ENCODE results near the gene FNBP1L. TPM values are rescaled to one million over a fixed set of nuclear protein-coding genes. Genes with fewer than 3 reads are reported as not detected.

FNBP1L gene
- total and polyA plus RNA-seq, 7 donors, result 5.3 to 21.4 (median 16.3) TPM

DNA sequence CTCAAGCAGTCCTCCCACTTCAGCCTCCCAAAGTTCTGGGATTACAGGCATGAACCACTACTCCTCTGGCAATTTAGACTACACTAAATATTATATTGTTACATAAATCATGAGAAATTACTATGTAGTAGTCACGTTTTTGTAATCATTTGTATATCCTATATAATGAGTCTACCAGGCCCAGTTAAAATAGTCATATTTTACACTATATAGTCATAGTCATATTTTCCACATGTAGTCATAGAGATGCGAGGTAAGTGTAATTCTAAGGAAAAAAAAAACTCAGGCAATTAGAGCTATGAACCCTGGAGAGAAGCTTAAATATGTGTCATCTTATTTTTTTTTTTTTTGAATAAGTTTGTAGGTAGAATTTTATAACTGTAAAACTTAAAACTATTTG lies 90.0 kb downstream of the FNBP1L start:
- no peaks in the 10 kb centered on the region for H3K4me1 ChIP-seq
- ATAC-seq (no peak), DNase-seq (no peak)
- no peaks in the 10 kb centered on the region for H3K27me3 ChIP-seq (ENCODE audit: insufficient read depth in 3 of 3, low read length in 2 of 3)
- intact Hi-C loops (cut with DNase I), result no loop called here
- WGBS, 3 donors, result 70 to 78% (median 74%) methylated on average over 2 of the region's 2 CpGs
- H3K9me3 ChIP-seq, result no peaks in the 10 kb centered on the region
- TF ChIP-seq, protein P1, sequence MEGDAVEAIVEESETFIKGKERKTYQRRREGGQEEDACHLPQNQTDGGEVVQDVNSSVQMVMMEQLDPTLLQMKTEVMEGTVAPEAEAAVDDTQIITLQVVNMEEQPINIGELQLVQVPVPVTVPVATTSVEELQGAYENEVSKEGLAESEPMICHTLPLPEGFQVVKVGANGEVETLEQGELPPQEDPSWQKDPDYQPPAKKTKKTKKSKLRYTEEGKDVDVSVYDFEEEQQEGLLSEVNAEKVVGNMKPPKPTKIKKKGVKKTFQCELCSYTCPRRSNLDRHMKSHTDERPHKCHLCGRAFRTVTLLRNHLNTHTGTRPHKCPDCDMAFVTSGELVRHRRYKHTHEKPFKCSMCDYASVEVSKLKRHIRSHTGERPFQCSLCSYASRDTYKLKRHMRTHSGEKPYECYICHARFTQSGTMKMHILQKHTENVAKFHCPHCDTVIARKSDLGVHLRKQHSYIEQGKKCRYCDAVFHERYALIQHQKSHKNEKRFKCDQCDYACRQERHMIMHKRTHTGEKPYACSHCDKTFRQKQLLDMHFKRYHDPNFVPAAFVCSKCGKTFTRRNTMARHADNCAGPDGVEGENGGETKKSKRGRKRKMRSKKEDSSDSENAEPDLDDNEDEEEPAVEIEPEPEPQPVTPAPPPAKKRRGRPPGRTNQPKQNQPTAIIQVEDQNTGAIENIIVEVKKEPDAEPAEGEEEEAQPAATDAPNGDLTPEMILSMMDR (IDR thresholded peaks at IDR 0.05), result no peak
- peaks cover 0 to 6% of the 10 kb centered on the region in 2 donors for H3K36me3 ChIP-seq (ENCODE audit: insufficient read depth in 1 of 2, low read depth in 1 of 2)
- H3K4me3 ChIP-seq, result no peak overlapping the region
- H3K27ac ChIP-seq, result no peak overlapping the region

DNA sequence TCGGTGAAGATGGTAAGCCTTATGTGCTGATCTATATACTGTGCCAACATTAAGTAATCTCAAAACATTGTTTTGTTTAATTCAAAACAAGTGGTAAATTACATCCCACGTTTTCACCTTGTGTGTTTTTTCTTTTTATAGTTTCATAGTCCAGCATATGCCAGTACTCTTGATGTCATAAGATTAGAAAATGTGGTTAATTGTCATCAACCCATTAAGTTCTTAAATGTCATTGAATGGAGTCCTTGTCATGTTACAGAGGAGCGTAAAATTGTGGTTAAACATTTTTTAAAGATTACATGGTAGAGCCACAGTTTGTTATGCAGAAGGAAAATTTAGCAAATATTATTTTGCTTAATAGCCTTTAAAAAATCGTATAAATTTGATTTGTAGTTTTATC lies 93.1 kb downstream of the FNBP1L start:
- Histone ChIP-seq H3K27me3 (ENCODE audit: insufficient read depth in 3 of 3, low read length in 2 of 3) (no peaks in the 10 kb centered on the region), H3K36me3 (ENCODE audit: insufficient read depth in 1 of 2, low read depth in 1 of 2) (no peaks in the 10 kb centered on the region), H3K4me1 (no peaks in the 10 kb centered on the region), H3K4me3 (no peak overlapping the region), H3K27ac (no peak overlapping the region), H3K9me3 (no peaks in the 10 kb centered on the region)
- ATAC-seq (no peak), DNase-seq (no peak)
- WGBS, 3 donors, result 63 to 73% (median 65%) methylated on average over 4 of the region's 4 CpGs
- TF ChIP-seq, protein P1 (IDR thresholded peaks at IDR 0.05), result no peak
- intact Hi-C loops (cut with DNase I), result no loop called here

DNA sequence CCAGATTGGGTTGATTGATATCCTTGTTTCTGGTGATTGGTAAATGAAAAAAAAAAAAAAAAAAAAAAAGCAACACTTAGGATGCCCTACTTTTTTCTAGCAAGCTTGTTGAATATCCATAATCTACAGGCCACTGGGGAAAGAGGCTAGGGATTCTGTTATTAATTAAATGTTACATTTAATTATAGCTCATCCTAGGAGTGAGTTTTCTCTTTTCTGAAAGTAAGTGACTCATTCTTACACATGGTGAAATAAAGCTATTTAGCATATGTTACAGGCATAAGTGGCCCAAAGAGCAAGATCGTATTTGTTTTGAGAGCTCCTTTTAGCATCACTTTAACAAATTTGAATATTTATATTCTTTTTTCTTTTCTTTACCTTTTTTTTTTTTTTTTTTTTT lies 94.5 kb downstream of the FNBP1L start:
- H3K4me3 ChIP-seq, result no peak overlapping the region
- no peaks in the 10 kb centered on the region for H3K9me3 ChIP-seq
- H3K4me1 ChIP-seq, result no peaks in the 10 kb centered on the region
- H3K36me3 ChIP-seq (ENCODE audit: insufficient read depth in 1 of 2, low read depth in 1 of 2), result peaks cover 0 to 4% of the 10 kb centered on the region in 2 donors
- no peak for ATAC-seq
- TF ChIP-seq, protein P1 (IDR thresholded peaks at IDR 0.05), result no peak
- WGBS, 3 donors, result 91 to 97% (median 94%) methylated on average over 1 of the region's 1 CpG
- DNase-seq, result no peak
- intact Hi-C loops (cut with DNase I), result no loop called here
- H3K27me3 ChIP-seq (ENCODE audit: insufficient read depth in 3 of 3, low read length in 2 of 3), result no peaks in the 10 kb centered on the region
- no peak overlapping the region for H3K27ac ChIP-seq

DNA sequence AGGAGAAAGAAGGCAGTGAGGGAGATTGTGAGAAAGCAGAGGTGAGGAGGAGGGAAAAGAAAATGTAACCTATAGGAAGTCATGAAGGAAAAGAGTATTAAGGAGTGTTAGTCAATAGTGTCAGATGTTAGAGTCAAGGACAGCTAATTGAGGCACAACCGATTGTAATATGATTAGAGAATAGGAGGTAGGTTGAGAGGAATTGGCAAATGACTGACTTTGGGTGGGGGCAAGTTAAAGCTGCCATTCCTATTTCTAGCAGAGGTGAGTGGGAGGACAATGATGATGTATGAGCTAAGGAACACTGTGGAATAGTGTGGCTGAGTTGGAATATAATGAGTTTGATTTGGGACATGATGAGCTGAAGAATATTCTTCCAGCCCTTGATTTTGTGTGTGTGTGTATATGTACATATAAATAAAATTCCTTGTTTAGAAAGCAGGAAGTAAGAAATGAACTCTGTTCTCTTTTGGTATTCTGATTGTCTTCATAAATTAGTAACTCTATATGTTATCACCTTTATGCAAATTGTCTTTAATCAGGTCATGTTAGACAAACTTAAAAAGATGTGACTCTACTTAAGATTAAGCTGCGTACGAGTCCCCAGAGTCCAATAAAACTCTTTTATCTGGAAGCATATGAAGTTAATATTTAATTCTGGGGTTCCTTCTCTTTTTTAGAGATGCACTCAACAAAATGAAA lies 98.4 kb downstream of the FNBP1L start:
- ATAC-seq, result no peak
- WGBS, 3 donors, result 90 to 95% (median 92%) methylated on average over 3 of the region's 3 CpGs
- intact Hi-C loops (cut with DNase I), result no loop called here
- no peaks in the 10 kb centered on the region for H3K9me3 ChIP-seq
- DNase-seq, result no peak
- H3K27me3 ChIP-seq (ENCODE audit: insufficient read depth in 3 of 3, low read length in 2 of 3), result no peaks in the 10 kb centered on the region
- no peak overlapping the region for H3K4me3 ChIP-seq
- H3K4me1 ChIP-seq, result no peaks in the 10 kb centered on the region
- peaks cover 0 to 30% of the 10 kb centered on the region in 2 donors for H3K36me3 ChIP-seq (ENCODE audit: insufficient read depth in 1 of 2, low read depth in 1 of 2)
- H3K27ac ChIP-seq, result no peak overlapping the region
- TF ChIP-seq, protein P1 (IDR thresholded peaks at IDR 0.05), result no peak

DNA sequence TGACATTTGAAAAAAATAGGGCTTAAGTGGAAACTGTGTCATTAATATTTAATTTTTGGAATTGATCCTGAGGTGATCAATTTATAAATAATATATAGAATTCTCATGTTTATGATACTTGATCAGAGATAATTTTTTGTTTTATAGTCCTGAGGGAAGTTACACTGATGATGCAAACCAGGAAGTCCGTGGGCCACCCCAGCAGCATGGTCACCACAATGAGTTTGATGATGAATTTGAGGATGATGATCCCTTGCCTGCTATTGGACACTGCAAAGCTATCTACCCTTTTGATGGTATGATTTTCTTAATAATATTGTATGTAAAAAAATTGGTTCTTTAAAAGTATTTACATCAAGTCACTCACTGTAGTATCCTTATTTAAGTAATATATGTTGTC lies 101.2 kb downstream of the FNBP1L start:
- TF ChIP-seq, protein P1 (IDR thresholded peaks at IDR 0.05), result no peak
- ATAC-seq (no peak), DNase-seq (no peak)
- Histone ChIP-seq H3K27ac (no peak overlapping the region), H3K36me3 (ENCODE audit: insufficient read depth in 1 of 2, low read depth in 1 of 2) (peaks cover 0 to 30% of the 10 kb centered on the region in 2 donors), H3K27me3 (ENCODE audit: insufficient read depth in 3 of 3, low read length in 2 of 3) (no peaks in the 10 kb centered on the region), H3K9me3 (no peaks in the 10 kb centered on the region), H3K4me3 (no peak overlapping the region), H3K4me1 (peaks cover 21% of the 10 kb centered on the region)
- 88 to 94% (median 91%) methylated on average over 1 of the region's 1 CpG for WGBS, 3 donors
- intact Hi-C loops (cut with DNase I), result no loop called here

Measured in psoas muscle (tissue), 8 donors.